H1 (cell line): Measurements from ENCODE around the gene DNAAF8. TPM values are rescaled to one million over a fixed set of nuclear protein-coding genes. Genes with fewer than 3 reads are reported as not detected.

Experiments
- CTCF ChIA-PET: fragments of 300-600 bp; sonication (Branson Sonifier 250); formaldehyde crosslinking; loops from one replicate; lab custom pipeline; 2021; ENCODE audit not compliant: partially characterized antibody; lab: Charles Lee
- POLR2A ChIA-PET: fragments of 300-600 bp; sonication (Branson Sonifier 250); formaldehyde crosslinking; loops from one replicate; lab custom pipeline; 2021; ENCODE audit warnings: inconsistent platforms; ENCODE audit not compliant: partially characterized antibody; lab: Charles Lee
- DNase-seq, 2 experiments: peaks; one replicate each; pipeline versions ENCODE4 v3.0.0 to v3.0.0-alpha.2; 2010 to 2022; ENCODE audit warnings: low spot score in 2 of 2, low read depth in 1 of 2, mixed read lengths in 1 of 2
- FAIRE-seq: peaks from 2 replicates; lab custom pipeline; 2011; peaks lifted over from hg19 to GRCh38; lab: Jason Lieb, UNC
- H2AFZ ChIP-seq: 2 replicates; pipeline ENCODE4 v1.8.1; 2012; ENCODE audit warnings: low read length, inconsistent platforms
- H2AK5ac ChIP-seq: 2 replicates; pipeline ENCODE4 v1.6.1; 2013; ENCODE audit warnings: low read depth, low read length
- H2BK120ac ChIP-seq: replicated peaks from 2 replicates; pipeline ENCODE3; 2013; ENCODE audit warnings: low read depth, low read length, inconsistent platforms
- H2BK12ac ChIP-seq: 2 replicates; pipeline ENCODE4 v1.6.1; 2013; ENCODE audit warnings: low read depth, low read length
- H2BK15ac ChIP-seq: 2 replicates; pipeline ENCODE4 v1.6.1; 2013; ENCODE audit warnings: low read length
- H2BK20ac ChIP-seq: 2 replicates; pipeline ENCODE4 v1.6.1; 2013; ENCODE audit warnings: low read length
- H2BK5ac ChIP-seq: 2 replicates; pipeline ENCODE4 v1.6.1; 2013; ENCODE audit warnings: low read depth, low read length
- H3K14ac ChIP-seq: 2 replicates; pipeline ENCODE4 v1.6.1; 2013; ENCODE audit warnings: inconsistent platforms; ENCODE audit not compliant: insufficient read length
- H3K18ac ChIP-seq: 2 replicates; pipeline ENCODE4 v1.6.1; 2013; ENCODE audit warnings: low read length; ENCODE audit errors: extremely low read depth
- H3K23ac ChIP-seq: 2 replicates; pipeline ENCODE4 v1.6.1; 2013; ENCODE audit warnings: inconsistent platforms; ENCODE audit not compliant: insufficient read length
- H3K23me2 ChIP-seq: 2 replicates; pipeline ENCODE4 v1.6.1; 2013; ENCODE audit warnings: low read depth, low read length
- H3K27ac ChIP-seq: 2 replicates; pipeline ENCODE4 v1.6.1; 2011; ENCODE audit warnings: low read depth, low read length, inconsistent platforms
- H3K27me3 ChIP-seq, 4 experiments: replicated peaks in 1 of 4; 1 replicate in 1 of 4; 2 replicates in 3 of 4; pipeline versions ENCODE4 v1.6.1 to v1.8.1; 2011 to 2013; ENCODE audit warnings: low read length in 3 of 4, mild to moderate bottlenecking in 3 of 4, inconsistent platforms in 2 of 4, mixed read lengths in 2 of 4, moderate library complexity in 1 of 4; ENCODE audit not compliant: control insufficient read depth in 3 of 4, insufficient read depth in 3 of 4; ENCODE audit errors: extremely low read depth in 1 of 4
- H3K36me3 ChIP-seq, 4 experiments: 2 replicates each; pipeline versions ENCODE4 v1.6.1 to v1.8.1; 2011 to 2013; ENCODE audit warnings: mild to moderate bottlenecking in 4 of 4, low read length in 3 of 4, moderate library complexity in 2 of 4, control low read depth in 1 of 4, inconsistent platforms in 1 of 4; ENCODE audit not compliant: insufficient read depth in 4 of 4, control insufficient read depth in 2 of 4
- H3K4ac ChIP-seq: replicated peaks from 2 replicates; pipeline ENCODE3; 2013; ENCODE audit warnings: low read length, low read depth, mixed read lengths, inconsistent platforms; ENCODE audit not compliant: insufficient read length
- H3K4me1 ChIP-seq, 4 experiments: replicated peaks in 1 of 4; 1 replicate in 1 of 4; 2 replicates in 3 of 4; pipeline versions ENCODE4 v1.6.1 to v1.8.1; 2011 to 2013; ENCODE audit warnings: low read length in 3 of 4, inconsistent platforms in 2 of 4, mixed read lengths in 1 of 4; ENCODE audit not compliant: insufficient read depth in 4 of 4, control insufficient read depth in 3 of 4
- H3K4me2 ChIP-seq, 2 experiments: 2 replicates each; pipeline versions ENCODE4 v1.6.1 to v1.8.1; 2011 to 2013; ENCODE audit warnings: low read depth in 2 of 2, low read length in 2 of 2, control low read depth in 1 of 2, inconsistent platforms in 1 of 2, mild to moderate bottlenecking in 1 of 2; ENCODE audit not compliant: insufficient read depth in 1 of 2
- H3K4me3 ChIP-seq, 4 experiments: fragments of 200-600, 300-600 bp in 1 of 4; sonication (generic), shearing (Covaris generic), sonication (Bioruptor Twin) in 1 of 4; 2 replicates each; pipeline versions ENCODE4 v1.5.1 to v1.8.1; 2011 to 2016; ENCODE audit warnings: low read length in 4 of 4, low read depth in 3 of 4, control low read depth in 2 of 4, inconsistent platforms in 2 of 4, mild to moderate bottlenecking in 2 of 4, mixed read lengths in 1 of 4, moderate library complexity in 1 of 4; ENCODE audit not compliant: insufficient read depth in 2 of 4; ENCODE audit errors: extremely low read depth in 1 of 4
- H3K56ac ChIP-seq: replicated peaks from 2 replicates; pipeline ENCODE3; 2013; ENCODE audit warnings: low read depth, mild to moderate bottlenecking, mixed read lengths, low read length, inconsistent platforms; ENCODE audit not compliant: insufficient read length
- H3K79me1 ChIP-seq: 2 replicates; pipeline ENCODE4 v1.6.1; 2013; ENCODE audit warnings: low read depth, low read length, control low read depth
- H3K79me2 ChIP-seq, 2 experiments: 2 replicates each; pipeline versions ENCODE4 v1.6.1 to v1.8.1; 2012 to 2013; ENCODE audit warnings: low read length in 2 of 2, mild to moderate bottlenecking in 2 of 2, inconsistent platforms in 1 of 2; ENCODE audit not compliant: insufficient read depth in 2 of 2, control insufficient read depth in 1 of 2
- H3K9ac ChIP-seq, 4 experiments: replicated peaks in 1 of 4; 1 replicate in 1 of 4; 2 replicates in 3 of 4; pipeline versions ENCODE4 v1.6.1 to v1.8.1; 2011 to 2013; ENCODE audit warnings: low read depth in 3 of 4, low read length in 3 of 4, control low read depth in 2 of 4, mild to moderate bottlenecking in 2 of 4, moderate library complexity in 2 of 4, inconsistent platforms in 1 of 4; ENCODE audit errors: extremely low read depth in 1 of 4
- H3K9me3 ChIP-seq, 2 experiments: 2 replicates each; pipeline versions ENCODE4 v1.6.1 to v1.8.1; 2012 to 2013; ENCODE audit warnings: mild to moderate bottlenecking in 2 of 2, moderate library complexity in 2 of 2, control low read depth in 1 of 2, inconsistent platforms in 1 of 2, low read depth in 1 of 2, low read length in 1 of 2, mixed read lengths in 1 of 2; ENCODE audit not compliant: insufficient read depth in 2 of 2
- H4K20me1 ChIP-seq, 2 experiments: replicated peaks in 1 of 2; 2 replicates each; pipeline versions ENCODE3 to v1.8.1; 2011 to 2013; ENCODE audit warnings: inconsistent platforms in 2 of 2, low read length in 2 of 2, mild to moderate bottlenecking in 1 of 2; ENCODE audit not compliant: insufficient read depth in 2 of 2, control insufficient read depth in 1 of 2
- H4K5ac ChIP-seq: 2 replicates; pipeline ENCODE4 v1.6.1; 2013; ENCODE audit warnings: low read length, low read depth, mixed read lengths, inconsistent platforms; ENCODE audit not compliant: insufficient read length
- H4K8ac ChIP-seq: 2 replicates; pipeline ENCODE4 v1.8.0; 2013; ENCODE audit warnings: mild to moderate bottlenecking, moderate library complexity, low read length, inconsistent platforms; ENCODE audit not compliant: insufficient read depth; ENCODE audit errors: extremely low read depth
- H4K91ac ChIP-seq: replicated peaks from 2 replicates; pipeline ENCODE3; 2013; ENCODE audit warnings: low read length, mixed read lengths, inconsistent platforms; ENCODE audit not compliant: insufficient read length
- ASH2L ChIP-seq: fragments of 200-600, 300-600 bp; sonication (generic); IDR thresholded peaks from one replicate; pipeline ENCODE4 v1.7.1; 2017; ENCODE audit warnings: low read length
- BACH1 ChIP-seq: IDR thresholded peaks from 2 replicates; pipeline ENCODE4 v1.6.1; 2012; ENCODE audit warnings: low read length, improper control_type of control experiment
- CHD1 ChIP-seq: IDR thresholded peaks from 2 replicates; pipeline ENCODE4 v1.6.1; 2012; ENCODE audit warnings: low read depth, low read length, improper control_type of control experiment
- CHD2 ChIP-seq: IDR thresholded peaks from 2 replicates; pipeline ENCODE4 v1.6.1; 2012; ENCODE audit warnings: low read length, improper control_type of control experiment
- KDM1A ChIP-seq: fragments of 200-600, 300-600 bp; sonication (generic); IDR thresholded peaks from 2 replicates; pipeline ENCODE4 v1.7.1; 2016; ENCODE audit warnings: mild to moderate bottlenecking, low read length, borderline replicate concordance
- KDM5A ChIP-seq: fragments of 200-600 bp; IDR thresholded peaks from 2 replicates; pipeline ENCODE4 v1.7.1; 2012; ENCODE audit warnings: mild to moderate bottlenecking, low read length, inconsistent platforms, mixed read lengths
- PHF8 ChIP-seq: fragments of 200-600 bp; sonication (generic); conservative IDR thresholded peaks from 2 replicates; pipeline ENCODE4 v1.7.1; 2012; ENCODE audit warnings: low read depth, mild to moderate bottlenecking, inconsistent platforms, low read length, moderate library complexity
- RFX5 ChIP-seq: IDR thresholded peaks from 2 replicates; pipeline ENCODE4 v1.6.1; 2011; ENCODE audit warnings: low read depth, low read length, improper control_type of control experiment, borderline replicate concordance
- TAF1 ChIP-seq: IDR thresholded peaks from 2 replicates; pipeline ENCODE4 v1.6.1; 2011; ENCODE audit warnings: mild to moderate bottlenecking, low read depth, low read length
- YY1 ChIP-seq: IDR thresholded peaks from 2 replicates; pipeline ENCODE4 v1.6.1; 2011; ENCODE audit warnings: low read depth, mild to moderate bottlenecking, low read length
- WGBS, 2 experiments: shearing (Covaris generic) in 1 of 2; methylation state at CpG; one replicate each; pipeline versions ENCODE4 v1.1.6 to v1.1.7; 2013 to 2015; ENCODE audit warnings: low lambda C conversion rate in 2 of 2, mixed read lengths in 2 of 2, inconsistent platforms in 1 of 2, low coverage in 1 of 2, missing lambda C conversion rate in 1 of 2; ENCODE audit not compliant: insufficient replicate concordance in 2 of 2, insufficient coverage in 1 of 2, insufficient read length in 1 of 2; ENCODE audit errors: extremely low coverage in 1 of 2, missing lambda C conversion rate in 1 of 2; 5-methylcytosine and 5-hydroxymethylcytosine counted together
- polyA plus RNA-seq, 7 experiments: library from polyadenylated mRNA; depleted of rRNA in 3 of 7; stranded (reverse) in 5 of 7; unstranded in 2 of 7; fragments of >200 nt in 5 of 7; fragments of 200-250 nt in 2 of 7; gene quantifications; 1 replicate in 5 of 7; 2 replicates in 1 of 7; 4 replicates in 1 of 7; pipeline versions ENCODE4 v1.2.1 to v1.2.3, GENCODE V29; 2011 to 2013; ENCODE audit warnings: missing spikeins in 2 of 7, mixed read lengths in 2 of 7
- total RNA-seq: library from RNA; stranded (reverse); fragmentation: NEBNext Ultra II Directional; extraction: Animal tissue kit (Norgen Biotek cat#: 25700); gene quantifications from 2 replicates; pipeline ENCODE4 v1.2.1, GENCODE V29; 2021
- TF ChIP-seq, protein P1 (sequence below): IDR thresholded peaks from 2 replicates; pipeline ENCODE4 v1.6.1; 2012; ENCODE audit warnings: inconsistent platforms
- TF ChIP-seq, protein P2 (sequence below): IDR thresholded peaks from 2 replicates; pipeline ENCODE4 v1.6.1; 2012; ENCODE audit warnings: low read length, inconsistent platforms

DNAAF8 gene
- total and polyA plus RNA-seq, 2 of the 8 experiments (the other 6 are each of a cell fraction or from before 2014, with no cell fraction given), result 0.39 TPM; not detected in 1

- WGBS, 2 experiments, result 88% methylated on average over 8 of the region's 8 CpGs; no CpG with 5 or more reads in 1 of the 2 experiments
- no peak for DNase-seq
- H3K79me2 ChIP-seq, result no peaks in the 10 kb centered on the region
- TF ChIP-seq RFX5, result no peak
- TF ChIP-seq, protein P1, sequence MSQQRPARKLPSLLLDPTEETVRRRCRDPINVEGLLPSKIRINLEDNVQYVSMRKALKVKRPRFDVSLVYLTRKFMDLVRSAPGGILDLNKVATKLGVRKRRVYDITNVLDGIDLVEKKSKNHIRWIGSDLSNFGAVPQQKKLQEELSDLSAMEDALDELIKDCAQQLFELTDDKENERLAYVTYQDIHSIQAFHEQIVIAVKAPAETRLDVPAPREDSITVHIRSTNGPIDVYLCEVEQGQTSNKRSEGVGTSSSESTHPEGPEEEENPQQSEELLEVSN, result no peak
- TF ChIP-seq TAF1, result no peak
- TF ChIP-seq KDM1A, result no peak
- TF ChIP-seq CHD1, result no peak
- no peak for TF ChIP-seq YY1
- TF ChIP-seq PHF8, result no peak
- TF ChIP-seq ASH2L, result no peak
- TF ChIP-seq KDM5A, result no peak
- no peak for TF ChIP-seq CHD2
- TF ChIP-seq, protein P2, sequence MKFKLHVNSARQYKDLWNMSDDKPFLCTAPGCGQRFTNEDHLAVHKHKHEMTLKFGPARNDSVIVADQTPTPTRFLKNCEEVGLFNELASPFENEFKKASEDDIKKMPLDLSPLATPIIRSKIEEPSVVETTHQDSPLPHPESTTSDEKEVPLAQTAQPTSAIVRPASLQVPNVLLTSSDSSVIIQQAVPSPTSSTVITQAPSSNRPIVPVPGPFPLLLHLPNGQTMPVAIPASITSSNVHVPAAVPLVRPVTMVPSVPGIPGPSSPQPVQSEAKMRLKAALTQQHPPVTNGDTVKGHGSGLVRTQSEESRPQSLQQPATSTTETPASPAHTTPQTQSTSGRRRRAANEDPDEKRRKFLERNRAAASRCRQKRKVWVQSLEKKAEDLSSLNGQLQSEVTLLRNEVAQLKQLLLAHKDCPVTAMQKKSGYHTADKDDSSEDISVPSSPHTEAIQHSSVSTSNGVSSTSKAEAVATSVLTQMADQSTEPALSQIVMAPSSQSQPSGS, result no peak
- TF ChIP-seq BACH1, result no peak
These were observed 11.9 kb downstream of the DNAAF8 start for GRCh38 chr16:4746215-4746614.

More at GRCh38 chr16:4746215-4746614, 11.9 kb downstream of the DNAAF8 start:
- no peak overlapping the region for H4K8ac ChIP-seq
- no peak overlapping the region for H3K14ac ChIP-seq
- no peaks in the 10 kb centered on the region for H3K27me3 ChIP-seq
- no peak overlapping the region for H4K91ac ChIP-seq
- H2BK12ac ChIP-seq, result no peak overlapping the region
- no peak overlapping the region for H3K18ac ChIP-seq
- H3K9ac ChIP-seq, result peak overlapping the region in 1 of 4 experiments; percentile 18; a peak in 2 of 7 replicates
- no peak overlapping the region for H3K23ac ChIP-seq
- no peak overlapping the region for H3K4ac ChIP-seq
- H2BK15ac ChIP-seq, result no peak overlapping the region
- peak overlapping the region; percentile 32; the same call in 1 of the 2 replicates for H2AK5ac ChIP-seq
- no peaks in the 10 kb centered on the region for H4K20me1 ChIP-seq
- H2BK20ac ChIP-seq, result no peak overlapping the region
- no peak overlapping the region for H2AFZ ChIP-seq
- no peak overlapping the region for H2BK120ac ChIP-seq
- POLR2A ChIA-PET, result interaction anchor here (0.6 to 3.2 kb wide), 5 partner anchors 10 to 86 kb away, joined by 3 to 30 read pairs (median 5); partner anchors contain the start of genes ANKS3 and DNAAF8
- no peak for FAIRE-seq
- no peaks in the 10 kb centered on the region for H3K9me3 ChIP-seq
- no peak overlapping the region; the same call in 1 of the 2 replicates for H2BK5ac ChIP-seq
- no peak overlapping the region for H3K27ac ChIP-seq
- no peak overlapping the region for H4K5ac ChIP-seq
- no peak overlapping the region for H3K4me2 ChIP-seq
- H3K4me1 ChIP-seq, result peaks cover 4 to 9% (median 6%) of the 10 kb centered on the region in 4 experiments
- CTCF ChIA-PET, result interaction anchor here (0.7 to 1.7 kb wide), 3 partner anchors 9 to 248 kb away, joined by 3 read pairs; no protein-coding TSS in a partner anchor
- H3K36me3 ChIP-seq, result peaks cover 0 to 5% (median 2%) of the 10 kb centered on the region in 4 experiments; a peak in 5 of 8 replicates
- no peaks in the 10 kb centered on the region for H3K23me2 ChIP-seq
- H3K79me1 ChIP-seq, result no peaks in the 10 kb centered on the region
- H3K56ac ChIP-seq, result no peak overlapping the region
- no peak overlapping the region for H3K4me3 ChIP-seq
